IMR-90 (cell line): ENCODE data around the gene COL4A2. TPM values are rescaled to one million over a fixed set of nuclear protein-coding genes. Genes with fewer than 3 reads are reported as not detected.

ENCODE experiments used
- ATAC-seq: fragments of 200-7000 bp; cut with Tn5 transposase; 2 replicates; pipeline ENCODE4 v1.9.1; 2020; ENCODE audit warnings: low read depth, mild to moderate bottlenecking, moderate library complexity
- BruUV-seq: library from RNA; stranded (reverse); fragments of 400-500 nt; replicated peaks from 2 replicates; lab custom pipeline; 2021; lab: Mats Ljungman, UMichigan
- CTCF ChIA-PET: fragments of 300-600 bp; formaldehyde crosslinking; extraction: SDS; loops from one replicate; lab custom pipeline; 2021; ENCODE audit warnings: antibody characterized with exemption; lab: Yijun Ruan, JAX
- POLR2A ChIA-PET: fragments of 300-600 bp; sonication (Branson Sonifier 250); formaldehyde crosslinking; loops from one replicate; lab custom pipeline; 2022; ENCODE audit warnings: antibody characterized with exemption; ENCODE audit not compliant: unreplicated experiment; lab: Charles Lee
- DNase-seq: peaks from one replicate; pipeline ENCODE4 v3.0.0; 2013
- H2AFZ ChIP-seq: replicated peaks from 2 replicates; pipeline ENCODE3; 2013; ENCODE audit warnings: low read length, mild to moderate bottlenecking; ENCODE audit not compliant: poor library complexity
- H2AK5ac ChIP-seq: 2 replicates; pipeline ENCODE4 v1.6.1; 2013; ENCODE audit warnings: low read depth, low read length, inconsistent platforms
- H2AK9ac ChIP-seq: replicated peaks from 2 replicates; pipeline ENCODE3; 2013; ENCODE audit warnings: mild to moderate bottlenecking, low read depth, low read length, moderate library complexity; ENCODE audit not compliant: poor library complexity
- H2BK120ac ChIP-seq: 2 replicates; pipeline ENCODE4 v1.6.1; 2013; ENCODE audit warnings: low read depth, low read length, inconsistent platforms
- H2BK15ac ChIP-seq: 3 replicates; pipeline ENCODE4 v1.6.1; 2013; ENCODE audit warnings: low read depth, low read length, inconsistent platforms
- H2BK20ac ChIP-seq: 2 replicates; pipeline ENCODE4 v1.6.1; 2013; ENCODE audit warnings: low read depth, mild to moderate bottlenecking, inconsistent platforms, low read length, moderate library complexity
- H2BK5ac ChIP-seq: 2 replicates; pipeline ENCODE4 v1.6.1; 2013; ENCODE audit warnings: mild to moderate bottlenecking, low read depth, low read length, inconsistent platforms; ENCODE audit not compliant: poor library complexity, severe bottlenecking
- H3K14ac ChIP-seq: replicated peaks from 2 replicates; pipeline ENCODE4 v1.6.1; 2013; ENCODE audit warnings: low read depth, low read length, inconsistent platforms
- H3K18ac ChIP-seq: 2 replicates; pipeline ENCODE4 v1.6.1; 2013; ENCODE audit warnings: low read depth, low read length, control low read depth
- H3K23ac ChIP-seq: 2 replicates; pipeline ENCODE4 v1.6.1; 2013; ENCODE audit warnings: low read depth, low read length, inconsistent platforms
- H3K27ac ChIP-seq: 2 replicates; pipeline ENCODE4 v1.5.1; 2013; ENCODE audit warnings: mild to moderate bottlenecking, control low read depth, low read length; ENCODE audit not compliant: insufficient read depth
- H3K27me3 ChIP-seq: 2 replicates; pipeline ENCODE4 v1.6.1; 2013; ENCODE audit warnings: low read length; ENCODE audit not compliant: control insufficient read depth, insufficient read depth
- H3K36me3 ChIP-seq: 2 replicates; pipeline ENCODE4 v1.6.1; 2013; ENCODE audit warnings: low read length, mixed read lengths; ENCODE audit not compliant: control insufficient read depth, insufficient read depth
- H3K4ac ChIP-seq: 2 replicates; pipeline ENCODE4 v1.6.1; 2013; ENCODE audit warnings: low read depth, low read length, inconsistent platforms
- H3K4me1 ChIP-seq: 2 replicates; pipeline ENCODE4 v1.6.1; 2013; ENCODE audit warnings: low read length, mixed read lengths; ENCODE audit not compliant: control insufficient read depth, insufficient read depth
- H3K4me2 ChIP-seq: 2 replicates; pipeline ENCODE4 v1.6.1; 2013; ENCODE audit warnings: low read depth, mild to moderate bottlenecking, control low read depth, low read length, moderate library complexity
- H3K4me3 ChIP-seq: 2 replicates; pipeline ENCODE4 v1.5.1; 2013; ENCODE audit warnings: low read depth, mild to moderate bottlenecking, control low read depth, low read length, moderate library complexity; ENCODE audit not compliant: insufficient read depth
- H3K56ac ChIP-seq: 2 replicates; pipeline ENCODE4 v1.6.1; 2013; ENCODE audit warnings: low read length, inconsistent platforms; ENCODE audit not compliant: insufficient read depth; ENCODE audit errors: extremely low read depth
- H3K79me1 ChIP-seq, 2 experiments: 2 replicates each; pipeline ENCODE4 v1.6.1; 2013; ENCODE audit warnings: low read length in 2 of 2, inconsistent platforms in 1 of 2, low read depth in 1 of 2
- H3K9ac ChIP-seq: 2 replicates; pipeline ENCODE4 v1.6.1; 2013; ENCODE audit warnings: low read depth, low read length, control low read depth
- H3K9me1 ChIP-seq: 2 replicates; pipeline ENCODE4 v1.6.1; 2013; ENCODE audit warnings: low read length, inconsistent platforms; ENCODE audit not compliant: insufficient read depth
- H3K9me3 ChIP-seq: 2 replicates; pipeline ENCODE4 v1.6.1; 2013; ENCODE audit warnings: low read length; ENCODE audit not compliant: control insufficient read depth, insufficient read depth
- H4K20me1 ChIP-seq: 2 replicates; pipeline ENCODE4 v1.6.1; 2013; ENCODE audit warnings: low read length, inconsistent platforms; ENCODE audit not compliant: insufficient read depth
- H4K5ac ChIP-seq: 2 replicates; pipeline ENCODE4 v1.6.1; 2013; ENCODE audit warnings: mild to moderate bottlenecking, low read depth, low read length, control low read depth
- H4K8ac ChIP-seq, 2 experiments: 2 replicates each; pipeline ENCODE4 v1.6.1; 2013; ENCODE audit warnings: low read depth in 2 of 2, low read length in 2 of 2, control low read depth in 1 of 2, inconsistent platforms in 1 of 2
- H4K91ac ChIP-seq: 2 replicates; pipeline ENCODE4 v1.6.1; 2013; ENCODE audit warnings: low read depth, low read length, inconsistent platforms; ENCODE audit not compliant: insufficient read depth
- BHLHE40 ChIP-seq: fragments of 150-350 bp; IDR thresholded peaks from 2 replicates; pipeline ENCODE4 v1.6.1; 2016; ENCODE audit warnings: mild to moderate bottlenecking, low read depth, low read length
- CEBPB ChIP-seq: IDR thresholded peaks from 2 replicates; pipeline ENCODE4 v1.6.1; 2012; ENCODE audit warnings: low read depth, low read length, improper control_type of control experiment
- CHD1 ChIP-seq: IDR thresholded peaks from 2 replicates; pipeline ENCODE4 v1.6.1; 2012; ENCODE audit warnings: low read depth, low read length, improper control_type of control experiment
- FOS ChIP-seq: fragments of 150-350 bp; IDR thresholded peaks from 2 replicates; pipeline ENCODE4 v1.6.1; 2016; ENCODE audit warnings: low read depth, low read length
- MAFK ChIP-seq: IDR thresholded peaks from 2 replicates; pipeline ENCODE4 v1.6.1; 2012; ENCODE audit warnings: low read depth, low read length, improper control_type of control experiment
- MAZ ChIP-seq: IDR thresholded peaks from 2 replicates; pipeline ENCODE4 v1.6.1; 2012; ENCODE audit warnings: low read depth, mild to moderate bottlenecking, low read length, improper control_type of control experiment, moderate library complexity, borderline replicate concordance
- MXI1 ChIP-seq: IDR thresholded peaks from 2 replicates; pipeline ENCODE4 v1.6.1; 2012; ENCODE audit warnings: low read depth, mild to moderate bottlenecking, low read length, moderate library complexity, borderline replicate concordance
- NFE2L2 ChIP-seq: fragments of 150-350 bp; IDR thresholded peaks from 2 replicates; pipeline ENCODE4 v1.6.1; 2016; ENCODE audit warnings: low read depth, mild to moderate bottlenecking, low read length
- POLR2A ChIP-seq: IDR thresholded peaks from 2 replicates; pipeline ENCODE4 v1.6.1; 2012; ENCODE audit warnings: mild to moderate bottlenecking, low read depth, low read length
- RAD21 ChIP-seq: IDR thresholded peaks from 2 replicates; pipeline ENCODE4 v1.6.1; 2012; ENCODE audit warnings: low read length, improper control_type of control experiment
- RCOR1 ChIP-seq: IDR thresholded peaks from 2 replicates; pipeline ENCODE4 v1.6.1; 2012; ENCODE audit warnings: mild to moderate bottlenecking, low read length, improper control_type of control experiment; ENCODE audit not compliant: insufficient replicate concordance
- RFX5 ChIP-seq: IDR thresholded peaks from 2 replicates; pipeline ENCODE4 v1.8.0; 2012; ENCODE audit warnings: low read depth, mild to moderate bottlenecking, low read length, moderate library complexity
- SMC3 ChIP-seq: fragments of 150-350 bp; IDR thresholded peaks from 2 replicates; pipeline ENCODE4 v1.6.1; 2016; ENCODE audit warnings: low read depth, mild to moderate bottlenecking, antibody characterized with exemption, low read length, moderate library complexity
- WGBS, 2 experiments: methylation state at CpG; one replicate each; pipeline versions ENCODE4 v1.1.5 to v1.1.7; 2013; ENCODE audit warnings: missing lambda C conversion rate in 2 of 2; ENCODE audit not compliant: insufficient read length in 1 of 2; ENCODE audit errors: extremely low coverage in 2 of 2; 5-methylcytosine and 5-hydroxymethylcytosine counted together
- dilution Hi-C: fragments of 300-500 bp; cut with HindIII; formaldehyde crosslinking; loops from one replicate; pipeline ENCODE4 v1.14.3; 2018; ENCODE audit warnings: low sequenced_read_pairs; ENCODE audit not compliant: unreplicated experiment
- in situ Hi-C: fragments of 300-500 bp; cut with MboI; formaldehyde crosslinking; loops from 3 replicates; pipeline ENCODE4 v1.14.3; 2019; ENCODE audit warnings: low sequenced_read_pairs, inconsistent platforms, mixed read lengths
- intact Hi-C: fragments of 100-400 bp; cut with micrococcal nuclease; formaldehyde crosslinking; loops from 2 replicates; pipeline ENCODE4 v1.10.0; 2022
- polyA plus RNA-seq, 3 experiments: library from polyadenylated mRNA; depleted of rRNA; stranded (reverse); fragments of >200 nt; gene quantifications; 2 replicates each; pipeline ENCODE4 v1.2.3, GENCODE V29; 2012; ENCODE audit warnings: low replicate concordance in 1 of 3
- total RNA-seq: library from RNA; depleted of rRNA; stranded (reverse); fragments of >200 nt; gene quantifications from 2 replicates; pipeline ENCODE4 v1.2.3, GENCODE V29; 2012
- TF ChIP-seq, protein P1 (sequence below): conservative IDR thresholded peaks from 2 replicates; pipeline ENCODE4 v1.5.1; 2012; ENCODE audit warnings: mild to moderate bottlenecking, low read depth, low read length, improper control_type of control experiment
- TF ChIP-seq, protein P2 (sequence below): fragments of 150-350 bp; IDR thresholded peaks from 2 replicates; pipeline ENCODE4 v1.6.1; 2016; ENCODE audit warnings: low read depth, mild to moderate bottlenecking, low read length, moderate library complexity, borderline replicate concordance

Gene COL4A2
- total and polyA plus RNA-seq, 2 of the 4 experiments (the other 2 are of a cell fraction): 90.7 to 457 TPM

DNA sequence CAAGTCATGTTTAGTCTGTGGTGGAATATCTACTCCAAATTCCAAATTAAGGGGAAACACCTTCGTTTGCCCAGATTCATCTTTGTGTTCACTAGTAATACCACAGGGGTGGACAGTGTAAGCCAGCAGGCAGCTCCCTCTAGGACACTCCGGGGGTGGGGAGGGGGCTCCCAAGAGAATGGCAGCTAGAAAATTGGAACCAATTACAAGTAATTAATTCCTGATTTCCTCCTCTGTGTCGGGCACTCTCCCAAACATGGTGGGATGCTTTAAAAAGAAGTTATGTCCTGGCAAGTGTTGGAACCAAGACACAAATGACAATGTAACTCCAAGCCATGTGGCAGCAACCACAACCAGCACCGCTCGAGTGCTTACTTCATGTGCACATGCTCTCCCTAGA is 6.0 kb upstream of the COL4A2 start:
- ATAC-seq: 0 out of 2 replicates have a peak, but pooled peaks have one; percentile 0
- POLR2A ChIA-PET: interaction anchor here (1.1 to 1.2 kb wide), 2 partner anchors 38 to 47 kb away, joined by 3 read pairs; no protein-coding TSS in a partner anchor
- peaks cover 34% of the 10 kb centered on the region for H3K4me1 ChIP-seq
- peaks cover 25% of the 10 kb centered on the region for H3K36me3 ChIP-seq
- WGBS, 2 experiments: 57% methylated on average over 1 of the region's 5 CpGs; no CpG with 5 or more reads in 1 of the 2 experiments
- H3K56ac ChIP-seq: peak overlapping the region; percentile 42
- no peak for DNase-seq
- no peak overlapping the region for H2AK9ac ChIP-seq
- H4K20me1 ChIP-seq: peaks cover 94% of the 10 kb centered on the region
- H3K27me3 ChIP-seq: no peaks in the 10 kb centered on the region
- peaks cover 13 to 80% of the 10 kb centered on the region in 2 experiments; a peak in 3 of 4 replicates for H3K79me1 ChIP-seq
- dilution Hi-C loops (no loop called here), intact Hi-C loops (loop anchor here (1.0 kb wide), 1 partner anchor 79 kb away; no protein-coding TSS in a partner anchor), in situ Hi-C loops (no loop called here)
- BruUV-seq: no TSS peak
- peak overlapping the region; percentile 62; the same call in 1 of the 2 replicates for H3K18ac ChIP-seq
- H2AFZ ChIP-seq: no peak overlapping the region
- peak overlapping the region; percentile 72 for H3K27ac ChIP-seq
- H3K9me3 ChIP-seq: no peaks in the 10 kb centered on the region
- peak overlapping the region; percentile 79 for H3K4ac ChIP-seq
- no peak overlapping the region for H4K5ac ChIP-seq
- H2BK5ac ChIP-seq: peak overlapping the region; percentile 72
- H2BK20ac ChIP-seq: peak overlapping the region; percentile 23; the same call in 1 of the 2 replicates
- H4K91ac ChIP-seq: peak overlapping the region; percentile 61
- peak overlapping the region; percentile 42; the same call in 1 of the 2 replicates for H2BK120ac ChIP-seq
- no peak overlapping the region for H3K4me3 ChIP-seq
- H4K8ac ChIP-seq: peak overlapping the region in 1 of 2 experiments; percentile 65; a peak in 1 of 4 replicates
- peaks cover 41% of the 10 kb centered on the region for H3K9me1 ChIP-seq
- peak overlapping the region; percentile 70 for H3K14ac ChIP-seq
- H2AK5ac ChIP-seq: peak overlapping the region; percentile 64
- H3K23ac ChIP-seq: peak overlapping the region; percentile 56; the same call in 1 of the 2 replicates
- CTCF ChIA-PET: interaction anchor here (1.0 to 1.3 kb wide), 5 partner anchors 12 to 143 kb away, joined by 3 to 4 read pairs (median 3); no protein-coding TSS in a partner anchor
- peak overlapping the region; percentile 19 for H3K9ac ChIP-seq
- peak overlapping the region; percentile 75; the same call in 1 of the 3 replicates for H2BK15ac ChIP-seq
- peak overlapping the region; percentile 56 for H3K4me2 ChIP-seq
- TF ChIP-seq SMC3 (no peak), RFX5 (no peak), MAZ (no peak), POLR2A (no peak), RCOR1 (no peak), MAFK (no peak), RAD21 (no peak), MXI1 (no peak; the same call in 1 of the 2 replicates), CHD1 (no peak), NFE2L2 (no peak), BHLHE40 (no peak), CEBPB (no peak), FOS (no peak)
- TF ChIP-seq, protein P1, sequence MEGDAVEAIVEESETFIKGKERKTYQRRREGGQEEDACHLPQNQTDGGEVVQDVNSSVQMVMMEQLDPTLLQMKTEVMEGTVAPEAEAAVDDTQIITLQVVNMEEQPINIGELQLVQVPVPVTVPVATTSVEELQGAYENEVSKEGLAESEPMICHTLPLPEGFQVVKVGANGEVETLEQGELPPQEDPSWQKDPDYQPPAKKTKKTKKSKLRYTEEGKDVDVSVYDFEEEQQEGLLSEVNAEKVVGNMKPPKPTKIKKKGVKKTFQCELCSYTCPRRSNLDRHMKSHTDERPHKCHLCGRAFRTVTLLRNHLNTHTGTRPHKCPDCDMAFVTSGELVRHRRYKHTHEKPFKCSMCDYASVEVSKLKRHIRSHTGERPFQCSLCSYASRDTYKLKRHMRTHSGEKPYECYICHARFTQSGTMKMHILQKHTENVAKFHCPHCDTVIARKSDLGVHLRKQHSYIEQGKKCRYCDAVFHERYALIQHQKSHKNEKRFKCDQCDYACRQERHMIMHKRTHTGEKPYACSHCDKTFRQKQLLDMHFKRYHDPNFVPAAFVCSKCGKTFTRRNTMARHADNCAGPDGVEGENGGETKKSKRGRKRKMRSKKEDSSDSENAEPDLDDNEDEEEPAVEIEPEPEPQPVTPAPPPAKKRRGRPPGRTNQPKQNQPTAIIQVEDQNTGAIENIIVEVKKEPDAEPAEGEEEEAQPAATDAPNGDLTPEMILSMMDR: no peak
- TF ChIP-seq, protein P2, sequence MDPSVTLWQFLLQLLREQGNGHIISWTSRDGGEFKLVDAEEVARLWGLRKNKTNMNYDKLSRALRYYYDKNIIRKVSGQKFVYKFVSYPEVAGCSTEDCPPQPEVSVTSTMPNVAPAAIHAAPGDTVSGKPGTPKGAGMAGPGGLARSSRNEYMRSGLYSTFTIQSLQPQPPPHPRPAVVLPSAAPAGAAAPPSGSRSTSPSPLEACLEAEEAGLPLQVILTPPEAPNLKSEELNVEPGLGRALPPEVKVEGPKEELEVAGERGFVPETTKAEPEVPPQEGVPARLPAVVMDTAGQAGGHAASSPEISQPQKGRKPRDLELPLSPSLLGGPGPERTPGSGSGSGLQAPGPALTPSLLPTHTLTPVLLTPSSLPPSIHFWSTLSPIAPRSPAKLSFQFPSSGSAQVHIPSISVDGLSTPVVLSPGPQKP: no peak
